ENCODE data around the gene NEK6.

NEK6 gene

GRCh38 chr9:124321416-124321815, 63.7 kb downstream of the NEK6 start:
- no peak for DNase-seq (ENCODE audit: low read depth in 1 of 2, low spot score in 1 of 2)
- H3K4me3 ChIP-seq (replicated peaks; ENCODE audit: insufficient read depth, low read length), result no peak overlapping the region
- no peaks in the 10 kb centered on the region for H3K27me3 ChIP-seq (ENCODE audit: insufficient read depth, poor library complexity, severe bottlenecking)
- H3K27ac ChIP-seq (replicated peaks), result peak overlapping the region; percentile 59; the same call in 1 of the 2 replicates
- TF ChIP-seq REST (IDR thresholded peaks at IDR 0.05; ENCODE audit: insufficient replicate concordance, low read depth) (no peak), CTCF (IDR thresholded peaks at IDR 0.05; ENCODE audit: insufficient read depth, low read length) (no peak), POLR2AphosphoS5 (IDR thresholded peaks at IDR 0.05; ENCODE audit: low read depth) (no peak), SPI1 (IDR thresholded peaks at IDR 0.05; ENCODE audit: borderline replicate concordance, low read depth) (no peak), GABPA (IDR thresholded peaks at IDR 0.05; ENCODE audit: low read depth) (no peak)

- H3K27me3 ChIP-seq (ENCODE audit: insufficient read depth, poor library complexity, severe bottlenecking), result no peaks in the 10 kb centered on the region
- H3K27ac ChIP-seq (replicated peaks), result peak overlapping the region; percentile 59
- no peak overlapping the region for H3K4me3 ChIP-seq (replicated peaks; ENCODE audit: insufficient read depth, low read length)
- no peak for DNase-seq (ENCODE audit: low read depth in 1 of 2, low spot score in 1 of 2)
- no peak for TF ChIP-seq POLR2AphosphoS5 (IDR thresholded peaks at IDR 0.05; ENCODE audit: low read depth)
- no peak for TF ChIP-seq CTCF (IDR thresholded peaks at IDR 0.05; ENCODE audit: insufficient read depth, low read length)
- no peak for TF ChIP-seq SPI1 (IDR thresholded peaks at IDR 0.05; ENCODE audit: borderline replicate concordance, low read depth)
- no peak for TF ChIP-seq GABPA (IDR thresholded peaks at IDR 0.05; ENCODE audit: low read depth)
- no peak for TF ChIP-seq REST (IDR thresholded peaks at IDR 0.05; ENCODE audit: insufficient replicate concordance, low read depth)
These were observed 64.2 kb downstream of the NEK6 start for GRCh38 chr9:124321935-124322334.

GRCh38 chr9:124322618-124323432, 65.1 kb downstream of the NEK6 start:
- no peak overlapping the region for H3K4me3 ChIP-seq (replicated peaks; ENCODE audit: insufficient read depth, low read length)
- no peaks in the 10 kb centered on the region for H3K27me3 ChIP-seq (ENCODE audit: insufficient read depth, poor library complexity, severe bottlenecking)
- peak; percentile 81 to 83 for DNase-seq (ENCODE audit: low read depth in 1 of 2, low spot score in 1 of 2)
- H3K27ac ChIP-seq (replicated peaks), result peak overlapping the region; percentile 59
- TF ChIP-seq POLR2AphosphoS5 (IDR thresholded peaks at IDR 0.05; ENCODE audit: low read depth) (peak; percentile 59; the same call in 1 of the 2 replicates), REST (IDR thresholded peaks at IDR 0.05; ENCODE audit: insufficient replicate concordance, low read depth) (no peak)
